HepG2 (cell line): ENCODE data around the gene CD72. TPM values are rescaled to one million over a fixed set of nuclear protein-coding genes. Genes with fewer than 3 reads are reported as not detected.
A peak's percentile ranks its signal among the peaks of the same experiment; 100 is the strongest.

ENCODE experiments used
- FOXK1 ChIP-seq: sonication (generic); formaldehyde crosslinking; IDR thresholded peaks from 2 replicates; pipeline ENCODE4 v1.4.0; 2020; ENCODE audit warnings: low read depth, missing genetic modification reagents, borderline replicate concordance
- HNF4G ChIP-seq, 2 experiments: sonication (generic) in 1 of 2; formaldehyde crosslinking in 1 of 2; IDR thresholded peaks; 2 replicates each; pipeline versions ENCODE4 v1.4.0 to v1.6.1; 2011 to 2020; ENCODE audit warnings: borderline replicate concordance in 2 of 2, low read depth in 2 of 2, mild to moderate bottlenecking in 2 of 2, low read length in 1 of 2, missing genetic modification reagents in 1 of 2, moderate library complexity in 1 of 2
- IKZF1 ChIP-seq: fragments of 450-650 bp; IDR thresholded peaks from 2 replicates; pipeline ENCODE4 v1.7.1; 2016
- NBN ChIP-seq: fragments of 450-650 bp; conservative IDR thresholded peaks from 2 replicates; pipeline ENCODE4 v1.6.1; 2017
- RAD21 ChIP-seq: fragments of 450-650 bp; formaldehyde crosslinking; IDR thresholded peaks from 2 replicates; pipeline ENCODE4 v1.5.0; 2020; ENCODE audit warnings: mild to moderate bottlenecking
- SIN3B ChIP-seq: fragments of 150-350 bp; IDR thresholded peaks from 2 replicates; pipeline ENCODE4 v1.6.1; 2014; ENCODE audit warnings: low read length
- SNAPC2 ChIP-seq: sonication (generic); formaldehyde crosslinking; IDR thresholded peaks from 2 replicates; pipeline ENCODE4 v1.8.1; 2022; ENCODE audit warnings: mild to moderate bottlenecking, missing genetic modification reagents
- ZNF446 ChIP-seq: sonication (generic); formaldehyde crosslinking; IDR thresholded peaks from 2 replicates; pipeline ENCODE4 v1.5.0; 2020; ENCODE audit warnings: mild to moderate bottlenecking, missing genetic modification reagents
- ZNF501 ChIP-seq: sonication (generic); formaldehyde crosslinking; IDR thresholded peaks from 2 replicates; pipeline ENCODE4 v1.5.1; 2020; ENCODE audit warnings: mild to moderate bottlenecking, moderate library complexity, missing genetic modification reagents
- ZNF615 ChIP-seq: sonication (generic); formaldehyde crosslinking; IDR thresholded peaks from 2 replicates; pipeline ENCODE4 v1.5.0; 2020; ENCODE audit warnings: mild to moderate bottlenecking, missing genetic modification reagents, borderline replicate concordance
- ZNF672 ChIP-seq: sonication (generic); formaldehyde crosslinking; IDR thresholded peaks from 2 replicates; pipeline ENCODE4 v1.8.1; 2022; ENCODE audit warnings: missing genetic modification reagents
- ZNF737 ChIP-seq: sonication (generic); formaldehyde crosslinking; IDR thresholded peaks from 2 replicates; pipeline ENCODE4 v1.5.0; 2020; ENCODE audit warnings: missing genetic modification reagents, mild to moderate bottlenecking, borderline replicate concordance
- polyA plus RNA-seq, 8 experiments: library from polyadenylated mRNA; depleted of rRNA in 3 of 8; stranded (reverse) in 7 of 8; unstranded in 1 of 8; fragments of >200 nt; fragmentation: Illumina TruSeq in 4 of 8; extraction: Trizol in 4 of 8; gene quantifications; 2 replicates each; pipeline versions ENCODE4 v1.2.1 to v1.2.3, GENCODE V29; 2011 to 2016; ENCODE audit warnings: low read depth in 4 of 8, missing spikeins in 1 of 8, mixed read lengths in 1 of 8; ENCODE audit not compliant: insufficient read depth in 1 of 8
- total RNA-seq, 5 experiments: library from RNA; depleted of rRNA; stranded (reverse); fragments of >200 nt; fragmentation: Illumina TruSeq; extraction: Trizol; gene quantifications; 2 replicates each; pipeline ENCODE4 v1.2.3, GENCODE V29; 2016; ENCODE audit warnings: low read depth in 1 of 5
- TF ChIP-seq, protein P1 (sequence below): sonication (generic); formaldehyde crosslinking; IDR thresholded peaks from 2 replicates; pipeline ENCODE4 v1.9.0; 2021; ENCODE audit warnings: mild to moderate bottlenecking, missing genetic modification reagents
- TF ChIP-seq, protein P2 (sequence below): IDR thresholded peaks from 2 replicates; pipeline ENCODE4 v1.6.1; 2018; ENCODE audit warnings: missing genetic modification reagents, mild to moderate bottlenecking, missing compliant biosample characterization
- TF ChIP-seq, protein P3 (sequence below): sonication (generic); formaldehyde crosslinking; IDR thresholded peaks from 2 replicates; pipeline ENCODE4 v1.9.0; 2021; ENCODE audit warnings: missing genetic modification reagents, borderline replicate concordance
- TF ChIP-seq, protein P4 (sequence below): sonication (generic); formaldehyde crosslinking; IDR thresholded peaks from 2 replicates; pipeline ENCODE4 v1.5.0; 2020; ENCODE audit warnings: missing genetic modification reagents

The CD72 gene
- total and polyA plus RNA-seq, 2 of the 13 experiments (the other 11 are each of a cell fraction or from before 2014, with no cell fraction given), result 0.18 to 1.1 TPM

DNA sequence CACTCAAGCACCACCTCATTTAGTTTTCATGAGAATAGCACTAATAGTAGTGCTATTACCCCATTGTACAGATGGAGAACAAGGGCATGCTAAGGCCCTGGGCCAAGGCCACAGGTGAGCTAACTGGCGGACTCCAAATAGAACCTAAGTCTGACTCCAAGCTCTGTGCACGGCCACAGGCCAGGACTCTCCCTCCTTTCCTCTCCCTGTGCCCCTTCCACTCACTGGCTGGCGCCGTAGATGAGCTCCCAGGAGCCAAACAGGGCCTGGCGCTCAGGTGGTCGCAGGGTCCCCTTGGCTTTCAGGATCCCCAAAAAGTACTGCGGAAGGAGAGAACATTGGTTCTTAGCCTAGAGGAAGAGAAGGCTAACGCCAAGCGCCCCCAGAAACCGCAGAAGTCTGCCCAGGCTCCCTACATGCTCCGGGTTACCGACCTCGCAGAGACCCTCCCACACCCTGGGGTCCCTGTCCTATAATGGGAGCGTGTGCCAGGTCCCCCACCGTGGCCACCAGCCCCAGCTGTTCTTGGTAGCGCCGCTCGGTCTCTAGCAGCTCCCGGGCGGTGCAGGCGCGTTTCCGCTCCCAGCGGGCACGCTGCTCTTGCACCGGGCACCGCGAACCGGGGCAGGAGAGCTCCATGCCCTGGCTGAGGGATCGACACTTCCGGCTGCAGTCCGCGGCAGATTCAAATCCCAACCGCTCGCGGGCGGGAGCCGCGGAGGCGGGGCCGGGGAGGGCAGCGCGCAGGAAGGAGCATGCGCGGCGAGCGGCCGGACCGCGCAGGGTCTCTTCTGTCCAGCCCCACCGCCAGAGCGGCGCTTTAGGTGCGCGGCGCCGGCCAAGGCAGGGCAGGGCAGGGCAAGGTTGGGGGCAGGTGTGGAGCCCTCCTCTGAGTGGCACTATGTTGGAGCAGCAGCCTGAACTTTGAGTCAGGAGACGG is 46.6 kb upstream of the CD72 start, which contains the start of gene ARHGEF39 (continued):
- TF ChIP-seq, protein P1, sequence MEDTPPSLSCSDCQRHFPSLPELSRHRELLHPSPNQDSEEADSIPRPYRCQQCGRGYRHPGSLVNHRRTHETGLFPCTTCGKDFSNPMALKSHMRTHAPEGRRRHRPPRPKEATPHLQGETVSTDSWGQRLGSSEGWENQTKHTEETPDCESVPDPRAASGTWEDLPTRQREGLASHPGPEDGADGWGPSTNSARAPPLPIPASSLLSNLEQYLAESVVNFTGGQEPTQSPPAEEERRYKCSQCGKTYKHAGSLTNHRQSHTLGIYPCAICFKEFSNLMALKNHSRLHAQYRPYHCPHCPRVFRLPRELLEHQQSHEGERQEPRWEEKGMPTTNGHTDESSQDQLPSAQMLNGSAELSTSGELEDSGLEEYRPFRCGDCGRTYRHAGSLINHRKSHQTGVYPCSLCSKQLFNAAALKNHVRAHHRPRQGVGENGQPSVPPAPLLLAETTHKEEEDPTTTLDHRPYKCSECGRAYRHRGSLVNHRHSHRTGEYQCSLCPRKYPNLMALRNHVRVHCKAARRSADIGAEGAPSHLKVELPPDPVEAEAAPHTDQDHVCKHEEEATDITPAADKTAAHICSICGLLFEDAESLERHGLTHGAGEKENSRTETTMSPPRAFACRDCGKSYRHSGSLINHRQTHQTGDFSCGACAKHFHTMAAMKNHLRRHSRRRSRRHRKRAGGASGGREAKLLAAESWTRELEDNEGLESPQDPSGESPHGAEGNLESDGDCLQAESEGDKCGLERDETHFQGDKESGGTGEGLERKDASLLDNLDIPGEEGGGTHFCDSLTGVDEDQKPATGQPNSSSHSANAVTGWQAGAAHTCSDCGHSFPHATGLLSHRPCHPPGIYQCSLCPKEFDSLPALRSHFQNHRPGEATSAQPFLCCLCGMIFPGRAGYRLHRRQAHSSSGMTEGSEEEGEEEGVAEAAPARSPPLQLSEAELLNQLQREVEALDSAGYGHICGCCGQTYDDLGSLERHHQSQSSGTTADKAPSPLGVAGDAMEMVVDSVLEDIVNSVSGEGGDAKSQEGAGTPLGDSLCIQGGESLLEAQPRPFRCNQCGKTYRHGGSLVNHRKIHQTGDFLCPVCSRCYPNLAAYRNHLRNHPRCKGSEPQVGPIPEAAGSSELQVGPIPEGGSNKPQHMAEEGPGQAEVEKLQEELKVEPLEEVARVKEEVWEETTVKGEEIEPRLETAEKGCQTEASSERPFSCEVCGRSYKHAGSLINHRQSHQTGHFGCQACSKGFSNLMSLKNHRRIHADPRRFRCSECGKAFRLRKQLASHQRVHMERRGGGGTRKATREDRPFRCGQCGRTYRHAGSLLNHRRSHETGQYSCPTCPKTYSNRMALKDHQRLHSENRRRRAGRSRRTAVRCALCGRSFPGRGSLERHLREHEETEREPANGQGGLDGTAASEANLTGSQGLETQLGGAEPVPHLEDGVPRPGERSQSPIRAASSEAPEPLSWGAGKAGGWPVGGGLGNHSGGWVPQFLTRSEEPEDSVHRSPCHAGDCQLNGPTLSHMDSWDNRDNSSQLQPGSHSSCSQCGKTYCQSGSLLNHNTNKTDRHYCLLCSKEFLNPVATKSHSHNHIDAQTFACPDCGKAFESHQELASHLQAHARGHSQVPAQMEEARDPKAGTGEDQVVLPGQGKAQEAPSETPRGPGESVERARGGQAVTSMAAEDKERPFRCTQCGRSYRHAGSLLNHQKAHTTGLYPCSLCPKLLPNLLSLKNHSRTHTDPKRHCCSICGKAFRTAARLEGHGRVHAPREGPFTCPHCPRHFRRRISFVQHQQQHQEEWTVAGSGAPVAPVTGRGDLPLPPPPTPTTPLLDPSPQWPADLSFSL, result no peak
- no peak for TF ChIP-seq NBN
- no peak for TF ChIP-seq ZNF737
- peak; percentile 76 for TF ChIP-seq SIN3B
- no peak for TF ChIP-seq HNF4G (IDR thresholded peaks at IDR 0.05; ENCODE audit: borderline replicate concordance, low read depth, low read length)
- TF ChIP-seq HNF4G (CRISPR knock-in tag; IDR thresholded peaks at IDR 0.05; ENCODE audit: borderline replicate concordance, low read depth), result no peak
- TF ChIP-seq ZNF501, result peak; percentile 95
- TF ChIP-seq, protein P2, sequence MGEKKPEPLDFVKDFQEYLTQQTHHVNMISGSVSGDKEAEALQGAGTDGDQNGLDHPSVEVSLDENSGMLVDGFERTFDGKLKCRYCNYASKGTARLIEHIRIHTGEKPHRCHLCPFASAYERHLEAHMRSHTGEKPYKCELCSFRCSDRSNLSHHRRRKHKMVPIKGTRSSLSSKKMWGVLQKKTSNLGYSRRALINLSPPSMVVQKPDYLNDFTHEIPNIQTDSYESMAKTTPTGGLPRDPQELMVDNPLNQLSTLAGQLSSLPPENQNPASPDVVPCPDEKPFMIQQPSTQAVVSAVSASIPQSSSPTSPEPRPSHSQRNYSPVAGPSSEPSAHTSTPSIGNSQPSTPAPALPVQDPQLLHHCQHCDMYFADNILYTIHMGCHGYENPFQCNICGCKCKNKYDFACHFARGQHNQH (CRISPR knock-in tag), result peak; percentile 50; the same call in 1 of the 2 replicates
- peak; percentile 87 for TF ChIP-seq SNAPC2
- TF ChIP-seq ZNF446 (CRISPR knock-in tag), result 0 out of 2 replicates have a peak, but pooled peaks have one; percentile 21
- TF ChIP-seq ZNF672, result peak; percentile 85; the same call in 1 of the 2 replicates
- TF ChIP-seq, protein P3, sequence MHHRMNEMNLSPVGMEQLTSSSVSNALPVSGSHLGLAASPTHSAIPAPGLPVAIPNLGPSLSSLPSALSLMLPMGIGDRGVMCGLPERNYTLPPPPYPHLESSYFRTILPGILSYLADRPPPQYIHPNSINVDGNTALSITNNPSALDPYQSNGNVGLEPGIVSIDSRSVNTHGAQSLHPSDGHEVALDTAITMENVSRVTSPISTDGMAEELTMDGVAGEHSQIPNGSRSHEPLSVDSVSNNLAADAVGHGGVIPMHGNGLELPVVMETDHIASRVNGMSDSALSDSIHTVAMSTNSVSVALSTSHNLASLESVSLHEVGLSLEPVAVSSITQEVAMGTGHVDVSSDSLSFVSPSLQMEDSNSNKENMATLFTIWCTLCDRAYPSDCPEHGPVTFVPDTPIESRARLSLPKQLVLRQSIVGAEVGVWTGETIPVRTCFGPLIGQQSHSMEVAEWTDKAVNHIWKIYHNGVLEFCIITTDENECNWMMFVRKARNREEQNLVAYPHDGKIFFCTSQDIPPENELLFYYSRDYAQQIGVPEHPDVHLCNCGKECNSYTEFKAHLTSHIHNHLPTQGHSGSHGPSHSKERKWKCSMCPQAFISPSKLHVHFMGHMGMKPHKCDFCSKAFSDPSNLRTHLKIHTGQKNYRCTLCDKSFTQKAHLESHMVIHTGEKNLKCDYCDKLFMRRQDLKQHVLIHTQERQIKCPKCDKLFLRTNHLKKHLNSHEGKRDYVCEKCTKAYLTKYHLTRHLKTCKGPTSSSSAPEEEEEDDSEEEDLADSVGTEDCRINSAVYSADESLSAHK (CRISPR knock-in tag), result no peak
- TF ChIP-seq RAD21 (CRISPR knock-in tag), result peak; percentile 79
- TF ChIP-seq, protein P4, sequence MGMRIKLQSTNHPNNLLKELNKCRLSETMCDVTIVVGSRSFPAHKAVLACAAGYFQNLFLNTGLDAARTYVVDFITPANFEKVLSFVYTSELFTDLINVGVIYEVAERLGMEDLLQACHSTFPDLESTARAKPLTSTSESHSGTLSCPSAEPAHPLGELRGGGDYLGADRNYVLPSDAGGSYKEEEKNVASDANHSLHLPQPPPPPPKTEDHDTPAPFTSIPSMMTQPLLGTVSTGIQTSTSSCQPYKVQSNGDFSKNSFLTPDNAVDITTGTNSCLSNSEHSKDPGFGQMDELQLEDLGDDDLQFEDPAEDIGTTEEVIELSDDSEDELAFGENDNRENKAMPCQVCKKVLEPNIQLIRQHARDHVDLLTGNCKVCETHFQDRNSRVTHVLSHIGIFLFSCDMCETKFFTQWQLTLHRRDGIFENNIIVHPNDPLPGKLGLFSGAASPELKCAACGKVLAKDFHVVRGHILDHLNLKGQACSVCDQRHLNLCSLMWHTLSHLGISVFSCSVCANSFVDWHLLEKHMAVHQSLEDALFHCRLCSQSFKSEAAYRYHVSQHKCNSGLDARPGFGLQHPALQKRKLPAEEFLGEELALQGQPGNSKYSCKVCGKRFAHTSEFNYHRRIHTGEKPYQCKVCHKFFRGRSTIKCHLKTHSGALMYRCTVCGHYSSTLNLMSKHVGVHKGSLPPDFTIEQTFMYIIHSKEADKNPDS (CRISPR knock-in tag), result peak; percentile 32; the same call in 1 of the 2 replicates
- no peak for TF ChIP-seq FOXK1 (CRISPR knock-in tag)
- TF ChIP-seq IKZF1, result no peak
- no peak for TF ChIP-seq ZNF615 (CRISPR knock-in tag)
